Gastroesophageal sphincter (tissue), 4 donors: ENCODE data around the gene MAP9. TPM values are rescaled to one million over a fixed set of nuclear protein-coding genes. Genes with fewer than 3 reads are reported as not detected.
A peak's percentile ranks its signal among the peaks of the same experiment; 100 is the strongest.

Source experiments
- ATAC-seq: fragments of 150-250 bp; one replicate; pipeline ENCODE4 v1.9.1; 2016; ENCODE audit warnings: mild to moderate bottlenecking, moderate library complexity
- H3K27ac ChIP-seq, 4 donors: fragments of 200-600 bp; sonication (generic) in 3 of 4; 1 replicate in 3 of 4; 2 replicates in 1 of 4; pipeline ENCODE4 v1.5.1; 2016 to 2019
- H3K27me3 ChIP-seq: fragments of 200-600 bp; sonication (generic); one replicate; pipeline ENCODE4 v1.5.1; 2019
- H3K36me3 ChIP-seq, 2 donors: fragments of 200-600 bp; sonication (generic); one replicate each; pipeline ENCODE4 v1.5.1; 2019; ENCODE audit warnings: control low read depth in 1 of 2
- H3K4me1 ChIP-seq, 3 donors: fragments of 200-600 bp; sonication (generic); 1 replicate in 2 of 3; 2 replicates in 1 of 3; pipeline ENCODE4 v1.5.1; 2016 to 2019; ENCODE audit warnings: control low read depth in 2 of 3
- H3K4me3 ChIP-seq, 2 donors: fragments of 200-600 bp; sonication (generic); one replicate each; pipeline ENCODE4 v1.5.1; 2019; ENCODE audit warnings: mild to moderate bottlenecking in 1 of 2, moderate library complexity in 1 of 2
- H3K9me3 ChIP-seq, 3 donors: fragments of 200-600 bp; sonication (generic); one replicate each; pipeline ENCODE4 v1.5.1; 2017 to 2019; ENCODE audit warnings: control low read depth in 2 of 3
- CTCF ChIP-seq, 4 experiments: fragments of 200-600 bp in 2 of 4; fragments of 450-650 bp in 2 of 4; sonication (generic) in 1 of 4; IDR thresholded peaks; one replicate each; pipeline ENCODE4 v1.5.1; 2017 to 2019; ENCODE audit warnings: antibody characterized with exemption in 4 of 4, mild to moderate bottlenecking in 2 of 4, moderate library complexity in 2 of 4
- EP300 ChIP-seq: sonication (generic); formaldehyde crosslinking; IDR thresholded peaks from one replicate; pipeline ENCODE4 v1.6.1; 2017; ENCODE audit warnings: antibody characterized with exemption, mild to moderate bottlenecking
- POLR2A ChIP-seq, 2 donors: fragments of 450-650 bp; IDR thresholded peaks; one replicate each; pipeline ENCODE4 v1.6.1; 2017; ENCODE audit warnings: antibody characterized with exemption in 2 of 2, mild to moderate bottlenecking in 2 of 2, moderate library complexity in 1 of 2
- POLR2AphosphoS5 ChIP-seq: sonication (generic); formaldehyde crosslinking; IDR thresholded peaks from one replicate; pipeline ENCODE4 v1.6.1; 2017; ENCODE audit warnings: antibody characterized with exemption
- WGBS, 2 donors: methylation state at CpG; one replicate each; pipeline ENCODE4 v1.1.5; 2018; ENCODE audit warnings: low coverage in 1 of 2; 5-methylcytosine and 5-hydroxymethylcytosine counted together
- total RNA-seq, 4 donors: library from RNA; depleted of rRNA; stranded (reverse); fragments of >200 nt; gene quantifications; one replicate each; pipeline ENCODE4 v1.1.0, GENCODE V29; 2016

MAP9 gene
- total RNA-seq, 4 donors from 2014 or later = 13.3 to 21.8 (median 14.7) TPM

DNA sequence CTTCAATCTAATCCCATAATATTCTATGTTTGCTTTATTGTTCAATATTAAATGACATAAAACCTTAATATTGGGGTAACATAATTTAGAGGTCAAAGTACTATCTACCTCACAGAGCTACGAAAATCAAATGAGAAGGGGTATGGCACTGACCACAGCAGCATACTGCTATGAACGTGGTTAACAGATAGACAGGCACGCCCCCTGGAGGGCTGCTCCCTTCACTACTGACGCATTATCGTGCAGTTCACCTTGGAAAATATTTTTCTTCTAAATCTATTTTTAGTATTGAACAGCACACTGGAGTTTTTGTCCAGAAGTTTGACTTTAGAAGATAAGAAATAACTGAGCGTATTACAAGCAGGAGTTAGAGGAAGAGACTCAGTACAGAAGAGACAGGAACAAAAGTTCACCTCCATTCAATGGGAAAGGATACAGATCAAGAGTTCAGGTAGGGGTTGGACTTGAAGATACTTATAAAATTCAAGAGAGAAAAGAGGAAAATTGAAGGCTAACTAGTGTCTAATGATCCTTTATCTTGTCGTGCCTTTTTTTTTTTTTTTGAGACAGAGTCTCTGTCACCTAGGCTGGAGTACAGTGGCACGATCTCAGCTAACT is 22.7 kb downstream of the MAP9 start:
- TF ChIP-seq POLR2AphosphoS5 (no peak), CTCF (IDR thresholded peaks at IDR 0.05) (peak in 2 of 4 experiments; percentile 27 to 54)
- Histone ChIP-seq H3K36me3 (peaks cover 0 to 22% of the 10 kb centered on the region in 2 donors), H3K9me3 (no peaks in the 10 kb centered on the region), H3K27me3 (no peaks in the 10 kb centered on the region), H3K4me3 (no peak overlapping the region), H3K27ac (no peak overlapping the region), H3K4me1 (peaks cover 0 to 9% (median 0%) of the 10 kb centered on the region in 3 donors)
- 16 to 47% methylated on average over 6 to 7 of the region's 8 CpGs for WGBS, 2 donors
- no peak for ATAC-seq

GRCh38 chr4:155342142-155342541 is 34.6 kb downstream of the MAP9 start:
- Histone ChIP-seq H3K27me3 (no peaks in the 10 kb centered on the region), H3K9me3 (no peaks in the 10 kb centered on the region), H3K4me1 (no peaks in the 10 kb centered on the region), H3K4me3 (no peak overlapping the region), H3K27ac (no peak overlapping the region), H3K36me3 (peaks cover 0 to 16% of the 10 kb centered on the region in 2 donors)
- ATAC-seq = no peak
- no peak for TF ChIP-seq POLR2AphosphoS5
- TF ChIP-seq POLR2A (IDR thresholded peaks at IDR 0.05) = no peak
- no peak for TF ChIP-seq CTCF (IDR thresholded peaks at IDR 0.05)
- TF ChIP-seq EP300 = no peak
- 79 to 81% methylated on average over 1 of the region's 1 CpG for WGBS, 2 donors

GRCh38 chr4:155339999-155340398 is 36.8 kb downstream of the MAP9 start:
- WGBS, 2 donors = 54 to 58% methylated on average over 2 of the region's 6 CpGs
- H3K9me3 ChIP-seq = no peaks in the 10 kb centered on the region

GRCh38 chr4:155339588-155339987 is 37.2 kb downstream of the MAP9 start:
- Histone ChIP-seq H3K4me1 (no peaks in the 10 kb centered on the region), H3K27me3 (no peaks in the 10 kb centered on the region), H3K36me3 (no peaks in the 10 kb centered on the region), H3K27ac (no peak overlapping the region), H3K9me3 (no peaks in the 10 kb centered on the region), H3K4me3 (no peak overlapping the region)
- WGBS, 2 donors = 80 to 83% methylated on average over 4 to 5 of the region's 6 CpGs
- ATAC-seq = no peak
- TF ChIP-seq CTCF (IDR thresholded peaks at IDR 0.05) (no peak), POLR2A (IDR thresholded peaks at IDR 0.05) (no peak), EP300 (no peak), POLR2AphosphoS5 (no peak)

More at GRCh38 chr4:155339999-155340398, 36.8 kb downstream of the MAP9 start:
- Histone ChIP-seq H3K27ac (no peak overlapping the region), H3K36me3 (no peaks in the 10 kb centered on the region), H3K4me1 (no peaks in the 10 kb centered on the region), H3K4me3 (no peak overlapping the region), H3K27me3 (no peaks in the 10 kb centered on the region)
- no peak for ATAC-seq
- TF ChIP-seq EP300 (no peak), CTCF (IDR thresholded peaks at IDR 0.05) (no peak), POLR2AphosphoS5 (no peak), POLR2A (IDR thresholded peaks at IDR 0.05) (no peak)

- Histone ChIP-seq H3K4me1 (no peaks in the 10 kb centered on the region), H3K9me3 (no peaks in the 10 kb centered on the region), H3K27me3 (no peaks in the 10 kb centered on the region), H3K4me3 (no peak overlapping the region), H3K27ac (no peak overlapping the region), H3K36me3 (no peaks in the 10 kb centered on the region)
- no peak for TF ChIP-seq CTCF (IDR thresholded peaks at IDR 0.05)
- TF ChIP-seq POLR2A (IDR thresholded peaks at IDR 0.05) = no peak
- TF ChIP-seq EP300 = no peak
- no peak for TF ChIP-seq POLR2AphosphoS5
- 100% methylated on average over 1 of the region's 1 CpG; no CpG with 5 or more reads in 1 of the 2 donors for WGBS, 2 donors
- no peak for ATAC-seq
Observed at GRCh38 chr4:155338196-155338595, 38.6 kb downstream of the MAP9 start.
